SK-N-SH treated with all-trans-retinoic acid at 6 μM for 48 hours (cell line): ENCODE data around the gene PIP5K1C.

Experiments
- ARNTL ChIP-seq: fragments of 450-650 bp; formaldehyde crosslinking; IDR thresholded peaks from 2 replicates; pipeline ENCODE4 v1.5.0; 2020; ENCODE audit warnings: low read depth, mild to moderate bottlenecking, moderate library complexity, borderline replicate concordance
- CREB5 ChIP-seq: fragments of 250-450 bp; sonication (Bioruptor Pico); IDR thresholded peaks from 2 replicates; pipeline ENCODE4 v1.5.1; 2020; ENCODE audit warnings: low read depth, mild to moderate bottlenecking, moderate library complexity
- CSRNP3 ChIP-seq: fragments of 250-450 bp; sonication (Bioruptor Pico); IDR thresholded peaks from 2 replicates; pipeline ENCODE4 v1.5.1; 2021; ENCODE audit warnings: mild to moderate bottlenecking, moderate library complexity
- ISL1 ChIP-seq: fragments of 250-450 bp; sonication (Bioruptor Pico); IDR thresholded peaks from 2 replicates; pipeline ENCODE4 v2.1.2; 2022; ENCODE audit warnings: mild to moderate bottlenecking, moderate library complexity
- OSR1 ChIP-seq: fragments of 250-450 bp; sonication (Bioruptor Pico); IDR thresholded peaks from 2 replicates; pipeline ENCODE4 v1.8.0; 2022; ENCODE audit warnings: moderate library complexity, mild to moderate bottlenecking, inconsistent platforms
- PATZ1 ChIP-seq: fragments of 250-450 bp; sonication (Bioruptor Pico); IDR thresholded peaks from 2 replicates; pipeline ENCODE4 v1.8.0; 2020; ENCODE audit warnings: mild to moderate bottlenecking, moderate library complexity, borderline replicate concordance
- TCF4 ChIP-seq: fragments of 250-450 bp; sonication (Bioruptor Pico); IDR thresholded peaks from 2 replicates; pipeline ENCODE4 v1.8.0; 2021; ENCODE audit warnings: mild to moderate bottlenecking, moderate library complexity, borderline replicate concordance
- TOX ChIP-seq: fragments of 250-450 bp; sonication (Bioruptor Pico); IDR thresholded peaks from 2 replicates; pipeline ENCODE4 v1.8.0; 2021; ENCODE audit warnings: mild to moderate bottlenecking, moderate library complexity, borderline replicate concordance
- ZC3H10 ChIP-seq: fragments of 250-450 bp; sonication (Bioruptor Pico); IDR thresholded peaks from 2 replicates; pipeline ENCODE4 v1.5.1; 2021; ENCODE audit warnings: mild to moderate bottlenecking, moderate library complexity
- ZFP3 ChIP-seq: fragments of 250-450 bp; sonication (Bioruptor Pico); IDR thresholded peaks from 2 replicates; pipeline ENCODE4 v1.5.0; 2020; ENCODE audit warnings: mild to moderate bottlenecking, moderate library complexity
- ZFP30 ChIP-seq: fragments of 450-650 bp; formaldehyde crosslinking; IDR thresholded peaks from 2 replicates; pipeline ENCODE4 v1.5.0; 2022; ENCODE audit warnings: mild to moderate bottlenecking, moderate library complexity
- ZNF565 ChIP-seq: fragments of 450-650 bp; formaldehyde crosslinking; conservative IDR thresholded peaks from 2 replicates; pipeline ENCODE4 v1.5.0; 2020; ENCODE audit warnings: low read depth, mild to moderate bottlenecking, moderate library complexity

GRCh38 chr19:3608750-3609322, 91.4 kb downstream of the PIP5K1C start:
- no peak for TF ChIP-seq ARNTL (CRISPR knock-in tag)
- TF ChIP-seq PATZ1 (CRISPR knock-in tag) = no peak
- TF ChIP-seq ZC3H10 = no peak
- no peak for TF ChIP-seq ZFP3 (CRISPR knock-in tag)
- no peak for TF ChIP-seq CREB5 (CRISPR knock-in tag)
- TF ChIP-seq CSRNP3 (CRISPR knock-in tag) = no peak
- TF ChIP-seq ZFP30 (CRISPR knock-in tag) = no peak
- TF ChIP-seq ISL1 (CRISPR knock-in tag) = no peak
- no peak for TF ChIP-seq TCF4 (CRISPR knock-in tag)
- no peak for TF ChIP-seq OSR1 (CRISPR knock-in tag)
- no peak for TF ChIP-seq ZNF565 (CRISPR knock-in tag)
- TF ChIP-seq TOX = no peak
